ENCODE data around the gene DLX3. TPM values are rescaled to one million over a fixed set of nuclear protein-coding genes. Genes with fewer than 3 reads are reported as not detected.

DLX3 gene
- total RNA-seq, 3 donors from 2014 or later, result 0.44 to 0.98 TPM; not detected in 1

DNA sequence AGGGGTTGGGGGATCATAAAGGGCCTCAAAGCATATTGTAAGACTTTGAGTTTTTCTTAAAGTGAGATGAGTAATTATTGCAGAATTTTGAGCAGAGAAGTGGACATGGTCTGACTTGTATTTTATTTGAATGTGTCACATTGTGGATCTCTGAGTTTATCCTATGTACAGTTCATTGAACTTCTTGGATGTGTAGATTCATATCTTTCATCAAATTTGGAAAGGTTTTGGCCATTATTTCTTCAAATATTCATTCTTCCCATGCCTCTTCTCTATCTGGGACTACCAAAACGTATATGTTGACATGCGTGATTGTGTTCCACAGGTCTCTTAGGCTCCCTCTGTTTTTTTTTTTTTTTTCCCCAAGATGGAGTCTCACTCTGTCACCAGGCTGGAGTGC, 14.3 kb upstream of the DLX3 start:
- intact Hi-C loops (cut with DNase I; ENCODE audit: low total_unique reads), result no loop called here
- Histone ChIP-seq H3K27me3 (no peaks in the 10 kb centered on the region), H3K4me3 (no peak overlapping the region), H3K4me1 (no peaks in the 10 kb centered on the region), H3K27ac (no peak overlapping the region), H3K9me3 (peaks cover 21 to 24% of the 10 kb centered on the region in 2 donors), H3K36me3 (no peaks in the 10 kb centered on the region)
- TF ChIP-seq, protein P1, sequence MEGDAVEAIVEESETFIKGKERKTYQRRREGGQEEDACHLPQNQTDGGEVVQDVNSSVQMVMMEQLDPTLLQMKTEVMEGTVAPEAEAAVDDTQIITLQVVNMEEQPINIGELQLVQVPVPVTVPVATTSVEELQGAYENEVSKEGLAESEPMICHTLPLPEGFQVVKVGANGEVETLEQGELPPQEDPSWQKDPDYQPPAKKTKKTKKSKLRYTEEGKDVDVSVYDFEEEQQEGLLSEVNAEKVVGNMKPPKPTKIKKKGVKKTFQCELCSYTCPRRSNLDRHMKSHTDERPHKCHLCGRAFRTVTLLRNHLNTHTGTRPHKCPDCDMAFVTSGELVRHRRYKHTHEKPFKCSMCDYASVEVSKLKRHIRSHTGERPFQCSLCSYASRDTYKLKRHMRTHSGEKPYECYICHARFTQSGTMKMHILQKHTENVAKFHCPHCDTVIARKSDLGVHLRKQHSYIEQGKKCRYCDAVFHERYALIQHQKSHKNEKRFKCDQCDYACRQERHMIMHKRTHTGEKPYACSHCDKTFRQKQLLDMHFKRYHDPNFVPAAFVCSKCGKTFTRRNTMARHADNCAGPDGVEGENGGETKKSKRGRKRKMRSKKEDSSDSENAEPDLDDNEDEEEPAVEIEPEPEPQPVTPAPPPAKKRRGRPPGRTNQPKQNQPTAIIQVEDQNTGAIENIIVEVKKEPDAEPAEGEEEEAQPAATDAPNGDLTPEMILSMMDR (IDR thresholded peaks at IDR 0.05), result no peak
- no peak for TF ChIP-seq POLR2A (IDR thresholded peaks at IDR 0.05)
- TF ChIP-seq POLR2AphosphoS5 (IDR thresholded peaks at IDR 0.05), result no peak
- DNase-seq (ENCODE audit: low spot score in 2 of 2), result no peak

DNA sequence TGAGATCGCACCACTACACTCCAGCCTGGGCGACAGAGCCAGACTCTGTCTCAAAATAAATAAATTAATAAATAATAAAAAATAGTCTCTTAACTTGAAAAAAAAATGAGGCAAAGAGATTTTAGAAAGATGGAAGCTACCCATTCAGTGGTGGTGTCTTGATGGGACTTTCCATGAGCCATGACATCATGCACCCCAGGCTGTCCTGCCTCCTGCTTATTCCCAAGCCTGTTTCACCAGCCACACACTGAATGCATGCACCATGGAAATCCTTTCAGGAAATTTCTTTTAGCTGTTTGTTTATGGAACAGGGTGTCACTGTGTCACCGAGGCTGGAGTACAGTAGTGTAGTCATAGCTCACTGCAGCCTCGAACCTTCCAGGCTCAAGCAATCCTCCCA, 8.9 kb upstream of the DLX3 start:
- H3K9me3 ChIP-seq, result peaks cover 0 to 9% of the 10 kb centered on the region in 2 donors
- no peak overlapping the region for H3K4me3 ChIP-seq
- intact Hi-C loops (cut with DNase I; ENCODE audit: low total_unique reads), result no loop called here
- no peaks in the 10 kb centered on the region for H3K4me1 ChIP-seq
- no peak for DNase-seq (ENCODE audit: low spot score in 2 of 2)
- H3K27me3 ChIP-seq, result peaks cover 0 to 23% of the 10 kb centered on the region in 2 donors
- TF ChIP-seq, protein P1 (IDR thresholded peaks at IDR 0.05), result no peak
- TF ChIP-seq POLR2AphosphoS5 (IDR thresholded peaks at IDR 0.05) (no peak), POLR2A (IDR thresholded peaks at IDR 0.05) (no peak)
- H3K27ac ChIP-seq, result no peak overlapping the region
- H3K36me3 ChIP-seq, result no peaks in the 10 kb centered on the region

DNA sequence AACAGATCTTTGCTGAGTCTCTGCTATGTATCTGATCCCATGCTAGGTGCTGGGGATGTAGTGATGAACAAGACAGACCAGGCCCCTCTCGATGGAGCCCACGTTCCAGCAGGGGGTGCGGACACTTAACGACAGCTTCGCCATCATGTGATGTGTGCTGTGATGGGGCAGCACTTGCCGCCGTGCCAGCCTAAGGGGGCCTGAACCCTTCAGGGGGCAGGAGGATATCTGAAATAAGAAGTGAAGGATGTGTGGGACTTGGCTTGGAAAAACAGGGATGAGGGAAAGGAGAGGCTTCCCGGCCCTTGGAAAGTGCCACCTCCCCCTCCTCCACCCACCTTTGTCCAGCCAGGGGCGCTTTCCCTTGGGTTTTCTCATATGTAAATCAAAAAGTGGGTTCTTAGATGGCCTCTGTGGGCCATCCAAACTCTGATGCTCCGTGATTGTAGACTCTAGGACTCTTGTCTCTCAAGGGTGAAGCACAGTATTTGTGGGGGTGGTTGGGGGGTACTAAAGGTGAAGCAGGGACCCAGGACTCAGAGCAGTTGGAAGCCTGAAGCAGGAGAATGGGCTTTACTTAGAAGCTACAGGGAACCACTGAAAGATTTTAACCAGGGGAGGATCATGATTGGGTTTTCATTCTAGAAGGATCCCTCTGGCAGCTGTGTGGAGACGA, 4.0 kb upstream of the DLX3 start:
- no peak for TF ChIP-seq POLR2A (IDR thresholded peaks at IDR 0.05)
- TF ChIP-seq, protein P1 (IDR thresholded peaks at IDR 0.05), result no peak
- TF ChIP-seq POLR2AphosphoS5 (IDR thresholded peaks at IDR 0.05), result no peak
- Histone ChIP-seq H3K4me3 (no peak overlapping the region), H3K9me3 (no peaks in the 10 kb centered on the region), H3K27me3 (peaks cover 0 to 30% of the 10 kb centered on the region in 2 donors), H3K4me1 (peaks cover 0 to 9% of the 10 kb centered on the region in 2 donors), H3K36me3 (no peaks in the 10 kb centered on the region), H3K27ac (no peak overlapping the region)
- DNase-seq (ENCODE audit: low spot score in 2 of 2), result no peak
- intact Hi-C loops (cut with DNase I; ENCODE audit: low total_unique reads), result loop anchor here (10.0 kb wide), 1 partner anchor 444 kb away; no protein-coding TSS in a partner anchor

DNA sequence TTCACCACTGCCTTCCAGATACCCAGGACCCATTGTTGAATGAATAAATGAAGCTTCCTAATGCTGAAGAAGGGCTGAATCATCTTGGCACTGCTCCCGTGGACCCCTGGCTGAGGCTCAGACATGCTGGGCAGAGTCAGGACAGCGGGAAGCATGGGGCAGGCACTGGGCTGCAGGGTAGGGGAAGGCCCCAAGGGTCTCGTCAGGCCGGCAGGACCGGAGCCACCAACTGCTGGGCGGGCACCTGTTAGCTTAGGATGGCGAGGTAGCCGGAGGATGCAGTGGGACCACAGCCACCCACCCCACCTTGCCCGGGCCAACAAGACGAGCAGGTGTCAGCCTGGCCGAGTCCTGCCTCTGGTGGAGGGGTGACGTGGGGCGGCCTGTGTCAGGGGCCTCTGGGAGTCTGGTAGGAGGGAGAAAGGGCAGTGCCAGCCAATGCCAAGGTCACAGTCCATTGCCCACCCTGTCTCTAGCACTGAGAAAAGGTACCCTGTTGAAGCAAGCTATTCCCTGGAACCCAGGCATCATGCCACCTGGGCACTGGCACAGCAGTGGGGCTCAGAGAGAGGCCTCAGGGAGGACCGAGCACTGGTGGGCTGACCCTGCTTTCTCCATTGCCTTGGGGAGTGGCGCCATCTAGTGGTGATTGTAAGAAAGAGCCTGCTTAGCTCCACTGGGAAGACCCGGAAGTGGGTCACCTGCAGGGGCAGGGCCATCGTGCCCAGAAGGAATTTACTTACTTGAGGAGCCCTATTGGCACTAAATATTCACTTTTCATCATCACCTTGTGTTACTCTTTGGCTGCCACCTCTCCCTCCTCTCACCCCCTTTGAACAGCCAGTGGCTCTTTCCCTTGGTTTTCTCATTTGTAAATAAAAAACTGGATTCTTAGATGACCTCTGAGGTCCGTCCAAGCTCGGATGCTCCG, 3.0 kb upstream of the DLX3 start:
- no peak overlapping the region for H3K27ac ChIP-seq
- peak; percentile 73 to 84 for DNase-seq (ENCODE audit: low spot score in 2 of 2)
- intact Hi-C loops (cut with DNase I; ENCODE audit: low total_unique reads), result loop anchor here (10.0 kb wide), 1 partner anchor 443 kb away; no protein-coding TSS in a partner anchor
- H3K4me3 ChIP-seq, result no peak overlapping the region
- H3K9me3 ChIP-seq, result no peaks in the 10 kb centered on the region
- H3K36me3 ChIP-seq, result no peaks in the 10 kb centered on the region
- TF ChIP-seq POLR2AphosphoS5 (IDR thresholded peaks at IDR 0.05) (no peak), POLR2A (IDR thresholded peaks at IDR 0.05) (no peak)
- TF ChIP-seq, protein P1 (IDR thresholded peaks at IDR 0.05), result peak; percentile 75 to 95 (median 95)
- peaks cover 0 to 30% of the 10 kb centered on the region in 2 donors for H3K27me3 ChIP-seq
- H3K4me1 ChIP-seq, result peaks cover 0 to 9% of the 10 kb centered on the region in 2 donors

Data from breast epithelium (tissue), 4 donors.